Endothelial cell of umbilical vein (primary cell): ENCODE measurements around the gene CD34. TPM values are rescaled to one million over a fixed set of nuclear protein-coding genes. Genes with fewer than 3 reads are reported as not detected.

Experiments used
- BruUV-seq: library from RNA; stranded (reverse); fragments of 400-500 nt; replicated peaks from 2 replicates; lab custom pipeline; 2021; lab: Mats Ljungman, UMichigan
- CTCF ChIA-PET: fragments of 300-600, 350-600 bp; sonication (Branson Sonifier 250); formaldehyde crosslinking; loops from one replicate; lab custom pipeline; 2021; ENCODE audit warnings: antibody characterized with exemption, inconsistent platforms; lab: Charles Lee
- POLR2A ChIA-PET: fragments of 300-600, 350-600 bp; sonication (Branson Sonifier 250); formaldehyde crosslinking; loops from one replicate; lab custom pipeline; 2021; ENCODE audit warnings: antibody characterized with exemption, inconsistent platforms; lab: Charles Lee
- DNase-seq: peaks from one replicate; pipeline ENCODE4 v3.0.0-alpha.2; 2011; ENCODE audit warnings: low read depth, low spot score
- FAIRE-seq: peaks from 2 replicates; lab custom pipeline; 2011; peaks lifted over from hg19 to GRCh38; lab: Jason Lieb, UNC
- H2AFZ ChIP-seq: 2 replicates; pipeline ENCODE4 v1.6.0; 2012; ENCODE audit warnings: low read depth, low read length, control low read depth, inconsistent platforms
- H3K27ac ChIP-seq: 2 replicates; pipeline ENCODE4 v1.5.1; 2011; ENCODE audit warnings: low read depth, mild to moderate bottlenecking, control low read depth, low read length, moderate library complexity; ENCODE audit not compliant: insufficient read depth
- H3K27me3 ChIP-seq, 2 experiments: 2 replicates each; pipeline versions ENCODE4 v1.6.0 to v1.6.1; 2011; ENCODE audit warnings: low read length in 2 of 2, mixed read lengths in 1 of 2; ENCODE audit not compliant: control insufficient read depth in 2 of 2, insufficient read depth in 2 of 2
- H3K36me3 ChIP-seq, 2 experiments: 2 replicates in 1 of 2; 3 replicates in 1 of 2; pipeline ENCODE4 v1.5.1; 2011; ENCODE audit warnings: low read length in 2 of 2, mild to moderate bottlenecking in 1 of 2, moderate library complexity in 1 of 2; ENCODE audit not compliant: control insufficient read depth in 2 of 2, insufficient read depth in 2 of 2; ENCODE audit errors: extremely low read depth in 1 of 2
- H3K4me1 ChIP-seq: 3 replicates; pipeline ENCODE4 v1.5.1; 2011; ENCODE audit warnings: mild to moderate bottlenecking, low read length; ENCODE audit not compliant: control insufficient read depth, insufficient read depth; ENCODE audit errors: extremely low read depth
- H3K4me2 ChIP-seq: 2 replicates; pipeline ENCODE4 v1.6.1; 2011; ENCODE audit warnings: low read length, control low read depth, mixed read lengths; ENCODE audit not compliant: insufficient read depth
- H3K4me3 ChIP-seq, 3 experiments: fragments of 200-600 bp in 1 of 3; sonication (generic), shearing (Covaris generic) in 1 of 3; replicated peaks in 1 of 3; 2 replicates each; pipeline ENCODE4 v1.5.1; 2011 to 2016; ENCODE audit warnings: control low read depth in 3 of 3, low read length in 3 of 3, mild to moderate bottlenecking in 2 of 3, inconsistent platforms in 1 of 3, low read depth in 1 of 3, moderate library complexity in 1 of 3; ENCODE audit not compliant: insufficient read depth in 1 of 3
- H3K79me2 ChIP-seq: 2 replicates; pipeline ENCODE4 v1.6.0; 2012; ENCODE audit warnings: low read length, inconsistent platforms; ENCODE audit not compliant: control insufficient read depth, insufficient read depth
- H3K9ac ChIP-seq: replicated peaks from 2 replicates; pipeline ENCODE3; 2011; ENCODE audit warnings: low read length, control low read depth; ENCODE audit not compliant: insufficient read depth; ENCODE audit errors: extremely low read depth
- H3K9me1 ChIP-seq: replicated peaks from 3 replicates; pipeline ENCODE4 v1.6.0; 2011; ENCODE audit warnings: mild to moderate bottlenecking, low read length; ENCODE audit not compliant: control insufficient read depth, insufficient read depth; ENCODE audit errors: extremely low read depth
- H3K9me3 ChIP-seq: replicated peaks from 2 replicates; pipeline ENCODE4 v1.5.1; 2012; ENCODE audit warnings: low read length, inconsistent platforms; ENCODE audit not compliant: control insufficient read depth, insufficient read depth
- H4K20me1 ChIP-seq: replicated peaks from 2 replicates; pipeline ENCODE3; 2011; ENCODE audit warnings: mild to moderate bottlenecking, low read length; ENCODE audit not compliant: control insufficient read depth, insufficient read depth; ENCODE audit errors: extremely low read depth
- EZH2 ChIP-seq: IDR thresholded peaks from 2 replicates; pipeline ENCODE4 v1.6.1; 2012; ENCODE audit warnings: borderline replicate concordance, low read depth, mild to moderate bottlenecking, moderate library complexity, low read length, inconsistent platforms; ENCODE audit not compliant: severe bottlenecking
- FOS ChIP-seq: IDR thresholded peaks from 2 replicates; pipeline ENCODE4 v1.6.1; 2011; ENCODE audit warnings: mild to moderate bottlenecking, low read length, moderate library complexity, borderline replicate concordance; ENCODE audit not compliant: insufficient read depth
- GATA2 ChIP-seq: IDR thresholded peaks from 2 replicates; pipeline ENCODE4 v1.7.0; 2011; ENCODE audit warnings: low read depth, mild to moderate bottlenecking, moderate library complexity, mixed read lengths, low read length; ENCODE audit not compliant: insufficient read length, insufficient read depth
- JUN ChIP-seq: IDR thresholded peaks from 2 replicates; pipeline ENCODE4 v1.6.1; 2011; ENCODE audit warnings: borderline replicate concordance, low read depth; ENCODE audit not compliant: insufficient read length, insufficient read depth
- MYC ChIP-seq: IDR thresholded peaks from one replicate; pipeline ENCODE4 v1.6.1; 2011; ENCODE audit warnings: mild to moderate bottlenecking, low read depth, low read length
- POLR2A ChIP-seq: IDR thresholded peaks from 2 replicates; pipeline ENCODE4 v1.6.1; 2012; ENCODE audit warnings: low read depth, mild to moderate bottlenecking, control low read depth, low read length
- POLR2AphosphoS5 ChIP-seq: IDR thresholded peaks from 2 replicates; pipeline ENCODE4 v1.6.1; 2012; ENCODE audit warnings: low read depth, mild to moderate bottlenecking, control low read depth, low read length, moderate library complexity; ENCODE audit not compliant: insufficient read depth
- dilution Hi-C: fragments of 300-500 bp; cut with MboI; formaldehyde crosslinking; loops from one replicate; pipeline ENCODE4 v1.15.0; 2019; ENCODE audit warnings: low sequenced_read_pairs; ENCODE audit not compliant: extremely low pct_ligation_motif_present
- intact Hi-C: fragments of 100-400 bp; cut with micrococcal nuclease; formaldehyde crosslinking; loops from one replicate; pipeline ENCODE4 v1.10.0; 2022
- polyA plus RNA-seq, 4 experiments: library from polyadenylated mRNA; depleted of rRNA in 3 of 4; stranded (reverse) in 3 of 4; unstranded in 1 of 4; fragments of >200 nt; gene quantifications; 2 replicates each; pipeline versions ENCODE4 v1.2.1 to v1.2.3, GENCODE V29; 2011 to 2012; ENCODE audit warnings: missing spikeins in 1 of 4
- total RNA-seq: library from RNA; stranded (reverse); gene quantifications from 2 replicates; pipeline ENCODE4 v1.2.3, GENCODE V29; 2021
- TF ChIP-seq, protein P1 (sequence below), 2 donors: IDR thresholded peaks; 1 replicate in 1 of 2; 2 replicates in 1 of 2; pipeline ENCODE4 v1.5.1; 2011; ENCODE audit warnings: low read length in 2 of 2, mild to moderate bottlenecking in 2 of 2, moderate library complexity in 2 of 2, control low read depth in 1 of 2, inconsistent platforms in 1 of 2, low read depth in 1 of 2; ENCODE audit not compliant: insufficient read depth in 1 of 2; ENCODE audit errors: extremely low read depth in 1 of 2
- TF ChIP-seq, protein P2 (sequence below): IDR thresholded peaks from 2 replicates; pipeline ENCODE4 v1.6.1; 2011; ENCODE audit not compliant: insufficient read depth, insufficient read length

CD34 gene
- total and polyA plus RNA-seq, 2 donors (not counting 3 experiments of a cell fraction or from before 2014, with no cell fraction given) = 102 to 174 TPM

DNA sequence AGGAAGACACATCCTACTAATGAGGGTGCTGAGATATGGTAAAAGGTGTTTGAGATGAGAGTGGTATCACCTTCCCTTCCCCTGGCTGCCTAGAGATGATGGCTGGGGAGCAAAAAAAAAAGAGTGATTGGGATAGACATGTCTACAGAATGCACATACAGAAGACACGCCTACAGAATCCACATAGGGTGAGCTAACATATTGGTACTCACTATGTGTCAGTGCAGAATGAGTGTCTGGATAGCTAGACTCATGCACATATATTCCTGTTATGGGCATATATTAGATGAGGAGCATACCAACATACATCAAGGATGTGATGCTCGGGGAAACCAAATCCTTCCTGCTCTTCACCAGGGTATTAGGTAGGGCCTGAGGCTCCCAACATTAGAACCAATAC lies 16.2 kb downstream of the CD34 start:
- no TSS peak for BruUV-seq
- H3K27me3 ChIP-seq = no peaks in the 10 kb centered on the region
- no peak overlapping the region for H3K4me3 ChIP-seq
- dilution Hi-C loops = no loop called here
- H3K4me1 ChIP-seq = peaks cover 28% of the 10 kb centered on the region
- CTCF ChIA-PET = interaction anchor here (1.3 to 12.1 kb wide), 3 partner anchors 8 to 69 kb away, joined by 4 to 301 read pairs (median 130); no protein-coding TSS in a partner anchor
- no peaks in the 10 kb centered on the region for H3K9me3 ChIP-seq
- H3K9me1 ChIP-seq = no peaks in the 10 kb centered on the region
- no peak overlapping the region for H2AFZ ChIP-seq
- H3K4me2 ChIP-seq = no peak overlapping the region
- H3K9ac ChIP-seq = no peak overlapping the region
- no peaks in the 10 kb centered on the region for H4K20me1 ChIP-seq
- intact Hi-C loops = no loop called here
- H3K79me2 ChIP-seq = no peaks in the 10 kb centered on the region
- no peak for FAIRE-seq
- POLR2A ChIA-PET = no interaction called here
- no peak overlapping the region for H3K27ac ChIP-seq
- DNase-seq = no peak
- TF ChIP-seq, protein P1, sequence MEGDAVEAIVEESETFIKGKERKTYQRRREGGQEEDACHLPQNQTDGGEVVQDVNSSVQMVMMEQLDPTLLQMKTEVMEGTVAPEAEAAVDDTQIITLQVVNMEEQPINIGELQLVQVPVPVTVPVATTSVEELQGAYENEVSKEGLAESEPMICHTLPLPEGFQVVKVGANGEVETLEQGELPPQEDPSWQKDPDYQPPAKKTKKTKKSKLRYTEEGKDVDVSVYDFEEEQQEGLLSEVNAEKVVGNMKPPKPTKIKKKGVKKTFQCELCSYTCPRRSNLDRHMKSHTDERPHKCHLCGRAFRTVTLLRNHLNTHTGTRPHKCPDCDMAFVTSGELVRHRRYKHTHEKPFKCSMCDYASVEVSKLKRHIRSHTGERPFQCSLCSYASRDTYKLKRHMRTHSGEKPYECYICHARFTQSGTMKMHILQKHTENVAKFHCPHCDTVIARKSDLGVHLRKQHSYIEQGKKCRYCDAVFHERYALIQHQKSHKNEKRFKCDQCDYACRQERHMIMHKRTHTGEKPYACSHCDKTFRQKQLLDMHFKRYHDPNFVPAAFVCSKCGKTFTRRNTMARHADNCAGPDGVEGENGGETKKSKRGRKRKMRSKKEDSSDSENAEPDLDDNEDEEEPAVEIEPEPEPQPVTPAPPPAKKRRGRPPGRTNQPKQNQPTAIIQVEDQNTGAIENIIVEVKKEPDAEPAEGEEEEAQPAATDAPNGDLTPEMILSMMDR (IDR thresholded peaks at IDR 0.05; ENCODE audit: extremely low read depth in 1 of 2, insufficient read depth in 1 of 2, low read depth in 1 of 2, low read length in 2 of 2) = no peak
- no peak for TF ChIP-seq POLR2AphosphoS5
- no peak for TF ChIP-seq FOS
- TF ChIP-seq, protein P2, sequence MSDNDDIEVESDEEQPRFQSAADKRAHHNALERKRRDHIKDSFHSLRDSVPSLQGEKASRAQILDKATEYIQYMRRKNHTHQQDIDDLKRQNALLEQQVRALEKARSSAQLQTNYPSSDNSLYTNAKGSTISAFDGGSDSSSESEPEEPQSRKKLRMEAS = no peak
- TF ChIP-seq GATA2 = no peak
- TF ChIP-seq POLR2A = no peak
- TF ChIP-seq MYC = no peak
- TF ChIP-seq JUN = no peak
- TF ChIP-seq EZH2 = no peak
- no peaks in the 10 kb centered on the region for H3K36me3 ChIP-seq
